Stimulated activated naive CD8-positive, alpha-beta T cell treated with anti-CD3 and anti-CD28 coated beads, Interleukin-15, Interleukin-2, amounts not matched to agents 100 ng/mL and 50 ng/mL, for 24 hours (primary cell): ENCODE measurements around the gene SLC23A2.

ENCODE experiments used
- H3K27ac Mint-ChIP-seq: one replicate; pipeline ENCODE4 v1.8.0; 2021; ENCODE audit warnings: mild to moderate bottlenecking, mixed read lengths
- H3K27me3 Mint-ChIP-seq: one replicate; pipeline ENCODE4 v1.8.0; 2021; ENCODE audit warnings: mixed read lengths
- H3K36me3 Mint-ChIP-seq: one replicate; pipeline ENCODE4 v1.8.0; 2021; ENCODE audit warnings: low read depth, mixed read lengths
- H3K4me1 Mint-ChIP-seq: one replicate; pipeline ENCODE4 v1.8.0; 2021; ENCODE audit warnings: low read depth, mixed read lengths
- H3K4me3 Mint-ChIP-seq: one replicate; pipeline ENCODE4 v1.8.0; 2021; ENCODE audit warnings: mild to moderate bottlenecking, mixed read lengths
- H3K9me3 Mint-ChIP-seq: one replicate; pipeline ENCODE4 v1.8.0; 2021; ENCODE audit warnings: mixed read lengths

The SLC23A2 gene

GRCh38 chr20:4813863-4814695 is 187.2 kb downstream of the SLC23A2 start:
- H3K36me3 Mint-ChIP-seq = peaks cover 28% of the 10 kb centered on the region
- H3K4me1 Mint-ChIP-seq = peaks cover 69% of the 10 kb centered on the region
- H3K4me3 Mint-ChIP-seq = peak overlapping the region; percentile 96
- H3K27me3 Mint-ChIP-seq = no peaks in the 10 kb centered on the region
- peak overlapping the region; percentile 100 for H3K27ac Mint-ChIP-seq
- H3K9me3 Mint-ChIP-seq = no peaks in the 10 kb centered on the region

DNA sequence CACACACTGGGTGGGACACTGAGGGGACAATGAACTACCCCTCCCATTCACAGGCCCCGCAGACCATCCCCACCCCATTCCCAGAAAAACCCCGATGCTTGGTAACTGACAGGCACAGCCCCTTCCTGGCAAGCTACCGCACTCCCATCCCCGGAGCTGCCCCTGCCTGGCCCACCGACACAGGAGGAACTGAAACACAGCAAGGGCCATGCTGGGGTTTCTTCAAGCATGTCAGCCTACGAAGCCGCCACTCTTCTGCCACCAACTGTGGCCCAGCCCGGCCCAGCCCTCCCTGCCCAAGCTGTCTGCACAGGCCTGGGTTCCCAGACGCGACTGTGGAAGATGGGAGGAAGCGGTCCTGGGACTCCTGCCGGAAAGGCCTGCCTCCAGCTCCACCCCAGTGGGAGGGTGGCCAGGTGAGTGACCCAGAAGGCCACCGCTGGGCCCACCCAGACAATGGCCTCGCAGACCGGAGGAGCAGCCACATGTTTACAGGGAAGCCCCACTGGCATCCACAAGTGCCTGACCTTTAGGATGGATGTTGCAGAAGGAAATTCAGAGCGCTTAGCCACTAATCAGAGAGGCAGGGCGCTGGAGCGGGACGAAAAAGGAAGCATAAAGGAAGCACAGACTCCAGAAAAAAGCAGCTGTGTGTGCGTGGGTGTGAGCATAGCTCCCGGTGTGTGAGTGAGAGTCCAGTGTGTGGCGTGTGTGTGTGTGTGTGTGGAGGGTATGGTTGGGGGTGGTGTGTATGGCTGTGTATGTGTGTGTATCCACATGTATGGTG is 188.0 kb downstream of the SLC23A2 start:
- Mint-ChIP-seq H3K27me3 (no peaks in the 10 kb centered on the region), H3K4me3 (peak overlapping the region; percentile 96), H3K27ac (peak overlapping the region; percentile 100), H3K4me1 (peaks cover 70% of the 10 kb centered on the region), H3K36me3 (peaks cover 24% of the 10 kb centered on the region), H3K9me3 (no peaks in the 10 kb centered on the region)

DNA sequence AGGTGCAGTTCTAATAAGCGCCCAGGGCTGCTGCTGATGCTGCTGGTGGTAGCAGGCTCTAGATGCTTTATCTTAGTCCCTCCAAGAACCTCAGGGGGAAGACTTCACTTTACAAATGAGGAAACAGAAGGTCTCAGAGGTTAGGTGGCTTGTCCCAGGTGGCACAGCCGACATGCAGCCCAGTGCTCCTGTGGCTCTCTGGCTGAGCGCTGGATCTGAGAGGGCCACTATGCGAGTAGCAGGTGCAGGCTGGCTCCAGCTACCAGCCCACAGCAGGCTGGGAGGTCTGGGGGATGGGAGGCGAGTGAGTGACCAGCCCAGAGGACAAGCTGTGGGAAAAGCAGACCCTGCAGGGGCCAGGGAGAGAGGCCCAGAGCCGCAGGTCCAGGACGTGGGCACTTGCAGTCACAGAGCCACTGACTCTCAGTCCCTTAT is 188.7 kb downstream of the SLC23A2 start:
- Mint-ChIP-seq H3K36me3 (peaks cover 23% of the 10 kb centered on the region), H3K9me3 (no peaks in the 10 kb centered on the region), H3K4me1 (peaks cover 73% of the 10 kb centered on the region), H3K4me3 (peak overlapping the region; percentile 96), H3K27me3 (no peaks in the 10 kb centered on the region), H3K27ac (peak overlapping the region; percentile 100)

DNA sequence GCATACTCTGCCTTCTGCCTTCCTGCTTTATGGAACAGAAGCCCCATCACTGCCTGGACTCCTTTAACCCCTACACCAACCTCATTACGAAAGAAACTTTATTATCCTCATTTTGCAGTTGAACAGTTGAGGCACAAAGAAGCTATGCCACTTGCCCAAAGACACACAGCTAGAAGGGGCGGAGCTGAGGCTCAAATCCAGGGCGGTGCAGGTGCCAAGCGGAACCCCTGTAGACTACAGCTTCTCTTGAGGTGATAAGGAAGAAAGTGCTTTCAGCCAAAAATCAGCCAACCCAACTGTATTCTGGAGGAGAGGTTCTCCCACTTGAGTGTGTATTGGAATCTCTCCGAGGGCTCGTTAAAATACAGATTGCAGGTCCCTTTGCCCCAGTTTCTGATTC is 189.1 kb downstream of the SLC23A2 start:
- H3K27ac Mint-ChIP-seq = peak overlapping the region; percentile 100
- peak overlapping the region; percentile 96 for H3K4me3 Mint-ChIP-seq
- H3K9me3 Mint-ChIP-seq = no peaks in the 10 kb centered on the region
- peaks cover 19% of the 10 kb centered on the region for H3K36me3 Mint-ChIP-seq
- H3K4me1 Mint-ChIP-seq = peaks cover 75% of the 10 kb centered on the region
- no peaks in the 10 kb centered on the region for H3K27me3 Mint-ChIP-seq

GRCh38 chr20:4811661-4812181 is 189.6 kb downstream of the SLC23A2 start:
- peaks cover 77% of the 10 kb centered on the region for H3K4me1 Mint-ChIP-seq
- no peaks in the 10 kb centered on the region for H3K27me3 Mint-ChIP-seq
- H3K4me3 Mint-ChIP-seq = peak overlapping the region; percentile 96
- H3K9me3 Mint-ChIP-seq = no peaks in the 10 kb centered on the region
- peak overlapping the region; percentile 100 for H3K27ac Mint-ChIP-seq
- H3K36me3 Mint-ChIP-seq = peaks cover 18% of the 10 kb centered on the region

GRCh38 chr20:4811257-4811656 is 190.1 kb downstream of the SLC23A2 start:
- no peaks in the 10 kb centered on the region for H3K27me3 Mint-ChIP-seq
- H3K4me3 Mint-ChIP-seq = peak overlapping the region; percentile 25
- H3K27ac Mint-ChIP-seq = peak overlapping the region; percentile 100
- peaks cover 79% of the 10 kb centered on the region for H3K4me1 Mint-ChIP-seq
- no peaks in the 10 kb centered on the region for H3K9me3 Mint-ChIP-seq
- H3K36me3 Mint-ChIP-seq = peaks cover 17% of the 10 kb centered on the region

GRCh38 chr20:4810426-4811019 is 190.8 kb downstream of the SLC23A2 start:
- Mint-ChIP-seq H3K9me3 (no peaks in the 10 kb centered on the region), H3K27me3 (no peaks in the 10 kb centered on the region), H3K4me1 (peaks cover 79% of the 10 kb centered on the region), H3K4me3 (no peak overlapping the region), H3K36me3 (peaks cover 18% of the 10 kb centered on the region), H3K27ac (peak overlapping the region; percentile 65)

DNA sequence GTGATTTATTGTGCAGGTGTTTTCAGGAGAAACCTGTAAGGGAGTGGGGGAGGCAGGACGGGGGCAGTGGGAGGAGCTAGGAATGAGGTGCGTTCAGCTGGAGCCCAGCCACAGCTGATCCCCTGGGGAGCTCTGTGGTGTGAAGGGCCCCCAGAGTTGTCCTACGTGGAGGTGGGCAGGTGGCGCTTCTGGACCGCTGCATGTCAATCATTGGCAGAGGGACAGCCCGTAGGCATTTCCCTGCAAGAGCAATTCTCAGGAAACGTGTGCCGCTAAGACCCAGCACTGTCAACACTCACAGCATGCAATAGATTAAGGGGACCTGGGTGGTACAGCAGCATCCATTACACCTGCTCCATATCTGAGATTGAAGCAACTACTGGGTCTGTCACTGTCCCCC is 191.6 kb downstream of the SLC23A2 start:
- Mint-ChIP-seq H3K4me1 (peaks cover 80% of the 10 kb centered on the region), H3K27me3 (no peaks in the 10 kb centered on the region), H3K9me3 (no peaks in the 10 kb centered on the region), H3K27ac (peak overlapping the region; percentile 62), H3K4me3 (no peak overlapping the region), H3K36me3 (peaks cover 24% of the 10 kb centered on the region)

DNA sequence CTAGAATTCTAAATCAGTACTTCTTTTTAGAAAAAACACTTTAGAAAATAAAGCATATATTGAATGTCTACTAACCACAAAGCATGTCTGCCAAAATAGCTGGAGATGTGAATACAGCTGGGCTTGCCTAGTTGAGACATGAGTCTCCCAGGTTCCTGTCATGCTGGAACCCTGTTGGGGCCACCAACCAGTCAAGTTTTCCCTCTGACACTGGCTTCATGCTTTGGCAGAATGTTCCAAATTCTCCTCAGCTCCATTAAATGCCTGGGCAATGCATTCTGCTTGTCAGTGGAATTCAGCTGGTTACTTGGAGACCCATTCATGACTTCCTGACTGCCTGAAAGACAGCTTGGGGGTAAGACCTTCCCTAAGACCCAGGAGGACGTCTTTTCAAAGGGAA is 192.4 kb downstream of the SLC23A2 start:
- H3K4me1 Mint-ChIP-seq = peaks cover 73% of the 10 kb centered on the region
- no peaks in the 10 kb centered on the region for H3K27me3 Mint-ChIP-seq
- peaks cover 21% of the 10 kb centered on the region for H3K36me3 Mint-ChIP-seq
- peak overlapping the region; percentile 37 for H3K27ac Mint-ChIP-seq
- no peak overlapping the region for H3K4me3 Mint-ChIP-seq
- no peaks in the 10 kb centered on the region for H3K9me3 Mint-ChIP-seq

GRCh38 chr20:4805663-4806449 is 195.5 kb downstream of the SLC23A2 start:
- peak overlapping the region; percentile 52 for H3K27ac Mint-ChIP-seq
- H3K4me3 Mint-ChIP-seq = no peak overlapping the region
- no peaks in the 10 kb centered on the region for H3K9me3 Mint-ChIP-seq
- no peaks in the 10 kb centered on the region for H3K27me3 Mint-ChIP-seq
- H3K4me1 Mint-ChIP-seq = peaks cover 42% of the 10 kb centered on the region
- H3K36me3 Mint-ChIP-seq = peaks cover 34% of the 10 kb centered on the region

GRCh38 chr20:4802527-4802926 is 198.8 kb downstream of the SLC23A2 start:
- H3K27ac Mint-ChIP-seq = no peak overlapping the region
- H3K27me3 Mint-ChIP-seq = no peaks in the 10 kb centered on the region
- H3K4me1 Mint-ChIP-seq = peaks cover 22% of the 10 kb centered on the region
- H3K4me3 Mint-ChIP-seq = no peak overlapping the region
- peaks cover 57% of the 10 kb centered on the region for H3K36me3 Mint-ChIP-seq
- no peaks in the 10 kb centered on the region for H3K9me3 Mint-ChIP-seq
